Mucosa of stomach (tissue), 1 donor: ENCODE data around the gene GEN1.

Experiments
- H3K27me3 ChIP-seq: one replicate; pipeline ENCODE4 v1.7.0; 2013; ENCODE audit warnings: mild to moderate bottlenecking, low read length; ENCODE audit not compliant: control insufficient read depth, insufficient read depth
- H3K36me3 ChIP-seq: one replicate; pipeline ENCODE4 v1.7.0; 2013; ENCODE audit warnings: low read length; ENCODE audit not compliant: control insufficient read depth, insufficient read depth
- H3K4me1 ChIP-seq: one replicate; pipeline ENCODE4 v1.7.0; 2013; ENCODE audit warnings: mild to moderate bottlenecking, low read length; ENCODE audit not compliant: control insufficient read depth, insufficient read depth
- H3K4me3 ChIP-seq: one replicate; pipeline ENCODE4 v1.7.0; 2013; ENCODE audit warnings: low read length
- H3K9ac ChIP-seq: one replicate; pipeline ENCODE4 v1.7.0; 2013; ENCODE audit warnings: mild to moderate bottlenecking, low read length, moderate library complexity
- H3K9me3 ChIP-seq: one replicate; pipeline ENCODE4 v1.7.0; 2013; ENCODE audit warnings: mild to moderate bottlenecking, low read length, moderate library complexity; ENCODE audit not compliant: control insufficient read depth
- donor health status: Pancreatic carcinoma.

Gene GEN1

DNA sequence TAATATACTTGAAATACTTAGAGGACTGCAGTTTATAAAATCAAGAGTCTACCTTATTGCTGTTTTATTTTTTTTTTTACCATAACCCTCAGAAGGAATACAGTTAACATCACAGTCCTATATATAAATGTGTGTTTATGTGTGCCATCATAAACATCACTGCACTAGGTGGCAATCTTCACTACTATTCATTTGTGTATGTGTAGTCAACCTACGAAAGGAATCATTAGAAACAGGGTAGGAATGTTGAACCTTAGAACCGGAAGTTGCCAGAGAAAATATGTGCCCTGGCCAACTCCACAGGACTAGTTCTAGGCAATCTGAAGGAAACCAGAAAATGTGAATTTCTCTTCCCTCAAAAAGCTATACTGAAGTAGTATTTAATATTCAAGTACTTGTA lies 3.4 kb downstream of the GEN1 start:
- H3K4me3 ChIP-seq: no peak overlapping the region
- no peaks in the 10 kb centered on the region for H3K9me3 ChIP-seq
- H3K36me3 ChIP-seq: no peaks in the 10 kb centered on the region
- no peak overlapping the region for H3K9ac ChIP-seq
- H3K27me3 ChIP-seq: no peaks in the 10 kb centered on the region
- no peaks in the 10 kb centered on the region for H3K4me1 ChIP-seq

DNA sequence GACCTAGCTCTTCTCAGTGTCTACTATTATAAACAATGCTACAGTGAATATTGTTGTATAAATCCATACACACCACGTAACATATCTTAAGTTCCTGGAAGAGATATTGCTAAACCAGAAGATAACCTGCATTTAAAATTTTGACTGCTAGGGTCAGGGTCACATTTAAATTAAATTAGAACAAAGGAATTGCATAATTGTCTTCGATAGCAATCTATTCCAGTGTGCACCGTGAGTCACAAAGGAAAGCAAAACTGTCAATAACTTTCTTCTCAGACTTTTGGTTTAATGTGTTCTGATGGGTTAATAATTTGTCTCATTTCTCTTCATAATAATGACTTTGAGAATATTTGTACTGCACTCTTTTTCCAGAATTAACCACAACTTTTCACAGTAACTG lies 4.2 kb downstream of the GEN1 start:
- H3K27me3 ChIP-seq: no peaks in the 10 kb centered on the region
- H3K9me3 ChIP-seq: no peaks in the 10 kb centered on the region
- H3K4me1 ChIP-seq: no peaks in the 10 kb centered on the region
- H3K4me3 ChIP-seq: no peak overlapping the region
- no peaks in the 10 kb centered on the region for H3K36me3 ChIP-seq
- H3K9ac ChIP-seq: no peak overlapping the region

DNA sequence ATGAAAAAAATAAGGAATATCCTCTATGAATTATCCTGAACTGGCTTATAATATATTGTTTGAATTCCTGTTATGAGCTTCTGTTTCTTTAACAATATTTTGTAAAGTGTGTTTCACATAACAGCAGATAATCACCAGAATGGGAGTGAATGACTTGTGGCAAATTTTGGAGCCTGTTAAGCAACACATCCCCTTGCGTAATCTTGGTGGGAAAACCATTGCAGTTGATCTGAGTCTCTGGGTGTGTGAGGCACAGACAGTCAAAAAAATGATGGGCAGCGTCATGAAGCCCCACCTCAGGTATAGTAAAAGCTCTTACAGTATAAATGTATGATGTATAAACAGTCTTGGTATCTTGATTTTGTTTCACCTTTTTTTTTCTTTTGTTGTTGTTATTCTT lies 5.9 kb downstream of the GEN1 start:
- H3K4me3 ChIP-seq: no peak overlapping the region
- H3K9ac ChIP-seq: no peak overlapping the region
- no peaks in the 10 kb centered on the region for H3K27me3 ChIP-seq
- H3K36me3 ChIP-seq: no peaks in the 10 kb centered on the region
- no peaks in the 10 kb centered on the region for H3K9me3 ChIP-seq
- no peaks in the 10 kb centered on the region for H3K4me1 ChIP-seq

DNA sequence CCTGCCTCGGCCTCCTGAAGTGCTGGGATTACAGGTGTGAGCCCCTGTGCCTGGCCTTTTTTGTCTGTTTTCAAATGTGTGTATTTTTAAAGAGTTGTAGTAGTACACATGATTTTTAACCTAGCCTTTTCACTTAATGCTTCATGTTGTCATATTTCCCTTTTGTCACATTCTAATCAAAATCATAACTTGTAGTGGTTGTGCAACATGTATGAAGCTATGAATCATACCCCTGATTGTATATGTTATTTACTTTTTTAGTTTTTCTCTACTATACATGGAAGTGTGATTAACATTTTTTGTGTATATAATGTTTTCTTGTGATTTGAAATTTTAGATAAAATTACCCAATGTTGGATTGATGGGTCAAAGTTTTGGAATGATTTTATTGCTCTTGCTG lies 8.5 kb downstream of the GEN1 start:
- Histone ChIP-seq H3K9ac (no peak overlapping the region), H3K27me3 (no peaks in the 10 kb centered on the region), H3K36me3 (no peaks in the 10 kb centered on the region), H3K9me3 (no peaks in the 10 kb centered on the region), H3K4me3 (no peak overlapping the region), H3K4me1 (no peaks in the 10 kb centered on the region)

DNA sequence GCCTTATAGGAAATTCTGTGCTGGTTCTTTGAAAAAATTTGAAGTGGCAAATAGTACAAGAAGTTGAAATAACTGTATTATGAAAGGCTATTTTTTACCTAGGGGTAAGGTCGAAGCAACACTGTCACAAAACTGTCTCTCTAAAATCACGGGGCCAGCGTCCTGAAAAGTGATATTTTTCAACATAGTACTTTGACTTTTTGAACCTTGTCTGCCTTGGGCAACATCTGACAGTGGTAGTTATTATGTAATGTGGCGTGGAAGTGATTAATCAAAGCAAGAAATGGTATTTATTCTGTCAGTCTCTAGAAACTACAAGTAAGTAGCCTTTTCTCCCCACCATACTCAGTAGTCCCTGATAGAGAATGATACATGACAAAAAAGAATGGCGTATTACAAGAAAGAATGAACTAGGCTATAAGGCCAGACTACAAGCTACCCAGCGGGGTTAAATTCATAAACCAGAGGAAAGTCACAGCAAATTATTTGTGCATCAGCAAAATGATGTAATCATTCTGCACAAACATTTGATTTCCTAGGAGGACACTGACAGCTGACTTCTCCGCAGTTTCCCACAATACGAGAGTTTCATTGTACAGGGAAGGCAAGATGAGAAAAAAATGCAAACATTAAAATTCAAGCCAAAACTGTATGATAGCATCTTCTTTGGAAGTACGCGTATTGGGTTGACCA lies 9.8 kb downstream of the GEN1 start:
- Histone ChIP-seq H3K9ac (no peak overlapping the region), H3K9me3 (no peaks in the 10 kb centered on the region), H3K27me3 (no peaks in the 10 kb centered on the region), H3K4me3 (no peak overlapping the region), H3K36me3 (no peaks in the 10 kb centered on the region), H3K4me1 (no peaks in the 10 kb centered on the region)

DNA sequence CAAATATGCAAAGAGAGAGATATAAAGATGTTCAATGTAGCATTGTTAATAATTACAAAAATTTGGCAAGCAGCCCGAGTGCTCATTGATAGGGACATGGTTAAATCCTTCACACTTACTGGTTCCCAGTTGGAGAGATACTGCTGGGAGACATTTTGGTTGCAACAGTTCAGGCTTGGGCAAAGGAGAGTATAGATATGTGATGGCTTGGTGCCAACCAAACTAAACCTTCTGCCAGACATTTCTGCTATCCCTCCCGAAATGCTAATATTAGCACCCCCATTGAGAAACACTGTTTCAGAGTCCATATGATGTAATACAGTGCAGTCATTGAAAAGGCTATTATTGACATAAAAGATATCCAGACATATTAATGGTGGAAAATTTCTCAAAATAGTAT lies 11.5 kb downstream of the GEN1 start:
- Histone ChIP-seq H3K9me3 (no peaks in the 10 kb centered on the region), H3K9ac (no peak overlapping the region), H3K4me3 (no peak overlapping the region), H3K27me3 (no peaks in the 10 kb centered on the region), H3K4me1 (no peaks in the 10 kb centered on the region), H3K36me3 (no peaks in the 10 kb centered on the region)

DNA sequence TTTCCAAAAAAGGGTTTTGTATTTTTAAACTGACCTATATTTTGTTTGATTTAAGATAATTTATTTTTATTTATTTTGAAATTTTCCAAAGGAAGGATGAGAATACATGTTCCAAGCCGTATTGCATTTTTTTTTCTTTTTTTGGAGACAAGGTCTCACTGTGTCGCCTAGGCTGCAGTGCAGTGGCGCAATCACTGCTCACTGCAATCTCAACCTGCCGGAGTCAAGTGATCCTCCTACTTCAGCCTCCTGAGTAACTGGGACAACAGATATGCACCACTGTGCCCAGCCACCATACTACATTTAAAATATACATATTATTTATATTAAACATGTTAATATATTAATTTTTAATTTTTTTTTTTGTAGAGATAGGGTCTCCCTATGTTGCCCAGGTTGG lies 15.0 kb downstream of the GEN1 start:
- Histone ChIP-seq H3K9ac (no peak overlapping the region), H3K4me1 (no peaks in the 10 kb centered on the region), H3K27me3 (no peaks in the 10 kb centered on the region), H3K36me3 (no peaks in the 10 kb centered on the region), H3K4me3 (no peak overlapping the region), H3K9me3 (no peaks in the 10 kb centered on the region)

DNA sequence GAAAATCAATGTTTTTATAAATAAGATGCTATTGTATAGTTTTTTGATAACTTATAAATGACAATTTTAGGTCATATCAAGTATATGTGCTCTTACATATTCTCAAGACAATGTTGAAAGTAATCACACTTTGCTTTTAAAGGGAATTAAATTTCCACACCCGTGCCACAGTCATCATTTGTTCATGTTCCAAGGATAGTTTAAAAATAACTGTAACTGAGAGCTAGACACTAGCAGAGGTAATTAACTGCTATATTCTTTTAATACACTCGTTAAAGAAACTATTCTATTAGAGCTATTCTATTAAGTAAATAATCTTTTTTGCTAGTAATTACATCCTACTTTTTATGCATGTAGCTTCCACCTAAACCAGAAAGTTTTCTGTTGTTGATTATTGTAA lies 18.0 kb downstream of the GEN1 start:
- Histone ChIP-seq H3K9me3 (no peaks in the 10 kb centered on the region), H3K27me3 (no peaks in the 10 kb centered on the region), H3K9ac (no peak overlapping the region), H3K4me1 (no peaks in the 10 kb centered on the region), H3K36me3 (no peaks in the 10 kb centered on the region), H3K4me3 (no peak overlapping the region)

DNA sequence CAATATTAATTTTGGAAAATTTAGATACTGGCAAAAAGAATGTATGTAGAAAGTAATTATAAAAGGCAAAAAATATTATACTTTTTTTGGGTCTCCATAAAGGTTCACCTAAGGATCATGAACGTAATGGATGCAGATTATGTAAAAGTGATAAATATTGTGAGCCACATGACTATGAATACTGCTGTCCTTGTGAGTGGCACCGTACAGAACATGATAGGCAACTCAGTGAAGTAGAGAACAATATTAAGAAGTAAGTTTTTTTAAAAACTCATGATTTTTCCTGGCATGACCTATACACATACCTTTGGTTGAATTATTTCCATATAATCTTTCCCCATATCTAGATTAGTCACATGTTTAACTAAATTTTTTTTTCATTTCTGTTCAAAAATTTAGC lies 18.6 kb downstream of the GEN1 start:
- H3K9me3 ChIP-seq: no peaks in the 10 kb centered on the region
- no peaks in the 10 kb centered on the region for H3K36me3 ChIP-seq
- no peak overlapping the region for H3K4me3 ChIP-seq
- no peaks in the 10 kb centered on the region for H3K4me1 ChIP-seq
- no peaks in the 10 kb centered on the region for H3K27me3 ChIP-seq
- H3K9ac ChIP-seq: no peak overlapping the region

DNA sequence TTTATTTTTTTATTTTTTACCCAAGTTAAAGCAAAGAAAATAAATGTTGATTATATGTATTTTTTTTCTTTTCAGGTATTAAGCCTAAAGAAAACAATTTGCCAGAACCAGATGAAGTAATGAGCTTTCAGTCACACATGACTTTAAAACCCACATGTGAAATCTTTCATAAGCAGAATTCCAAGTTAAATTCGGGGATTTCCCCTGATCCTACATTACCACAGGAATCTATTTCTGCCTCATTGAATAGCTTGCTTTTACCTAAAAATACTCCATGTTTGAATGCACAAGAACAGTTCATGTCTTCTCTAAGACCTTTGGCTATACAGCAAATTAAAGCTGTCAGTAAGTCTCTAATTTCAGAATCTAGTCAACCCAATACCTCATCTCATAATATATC lies 26.6 kb downstream of the GEN1 start:
- no peaks in the 10 kb centered on the region for H3K36me3 ChIP-seq
- H3K9ac ChIP-seq: no peak overlapping the region
- H3K4me3 ChIP-seq: no peak overlapping the region

DNA sequence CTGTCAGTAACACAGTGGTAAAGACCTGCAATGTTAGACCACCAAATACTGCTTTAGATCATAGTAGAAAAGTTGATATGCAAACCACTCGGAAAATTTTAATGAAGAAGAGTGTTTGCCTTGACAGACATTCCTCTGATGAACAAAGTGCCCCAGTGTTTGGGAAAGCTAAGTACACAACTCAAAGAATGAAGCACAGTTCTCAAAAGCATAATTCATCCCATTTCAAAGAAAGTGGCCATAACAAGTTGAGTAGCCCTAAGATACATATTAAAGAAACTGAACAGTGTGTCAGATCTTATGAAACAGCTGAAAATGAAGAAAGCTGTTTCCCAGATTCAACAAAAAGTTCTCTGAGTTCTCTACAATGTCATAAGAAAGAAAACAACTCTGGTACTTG lies 27.5 kb downstream of the GEN1 start:
- H3K27me3 ChIP-seq: no peaks in the 10 kb centered on the region
- H3K9me3 ChIP-seq: no peaks in the 10 kb centered on the region
- H3K36me3 ChIP-seq: no peaks in the 10 kb centered on the region
- no peaks in the 10 kb centered on the region for H3K4me1 ChIP-seq
- no peak overlapping the region for H3K9ac ChIP-seq
- no peak overlapping the region for H3K4me3 ChIP-seq

More for the DNA sequence above, 26.6 kb downstream of the GEN1 start:
- H3K27me3 ChIP-seq: no peaks in the 10 kb centered on the region
- no peaks in the 10 kb centered on the region for H3K9me3 ChIP-seq
- no peaks in the 10 kb centered on the region for H3K4me1 ChIP-seq

DNA sequence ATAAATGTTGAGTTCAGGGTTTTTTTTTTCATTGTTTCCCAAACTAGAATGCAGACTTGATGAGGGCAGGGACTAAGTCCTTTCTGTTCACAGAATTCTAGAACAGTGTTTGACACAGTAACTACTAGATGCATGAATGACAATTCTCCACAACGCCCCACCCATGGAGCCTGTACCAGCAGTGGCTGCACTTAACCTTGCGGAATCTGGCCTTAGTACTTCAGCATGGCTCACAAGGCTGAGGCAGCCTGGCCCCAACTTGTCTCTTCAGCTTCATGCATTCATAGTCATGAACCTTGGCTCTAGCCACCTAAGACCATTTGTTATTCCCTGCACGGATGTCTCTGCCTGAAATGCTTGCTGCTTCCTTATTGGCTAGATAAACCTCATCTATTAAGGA lies 32.8 kb downstream of the GEN1 start:
- Histone ChIP-seq H3K9me3 (no peaks in the 10 kb centered on the region), H3K36me3 (no peaks in the 10 kb centered on the region), H3K4me3 (no peak overlapping the region), H3K9ac (no peak overlapping the region), H3K4me1 (no peaks in the 10 kb centered on the region), H3K27me3 (no peaks in the 10 kb centered on the region)

DNA sequence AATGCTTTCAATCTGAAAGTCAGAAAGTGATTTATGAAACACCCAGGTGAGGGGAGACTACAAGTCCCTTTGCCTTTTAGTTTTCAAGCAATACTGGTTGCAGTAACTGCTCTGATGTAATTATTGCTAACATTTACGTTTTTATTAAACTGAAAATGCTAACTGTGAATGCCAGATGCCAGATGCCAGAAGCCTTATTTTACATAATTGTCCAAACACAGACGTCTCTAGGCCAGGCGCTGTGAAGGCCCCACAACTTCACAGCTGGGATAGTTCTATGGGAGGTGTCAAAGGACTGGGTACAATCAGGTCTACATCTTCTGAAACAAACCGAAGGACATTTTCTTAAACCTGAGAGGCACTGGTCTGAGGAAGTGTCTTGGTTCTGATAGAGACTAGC lies 34.8 kb downstream of the GEN1 start:
- Histone ChIP-seq H3K4me3 (no peak overlapping the region), H3K4me1 (no peaks in the 10 kb centered on the region), H3K27me3 (no peaks in the 10 kb centered on the region)

More for the DNA sequence above, 34.8 kb downstream of the GEN1 start:
- Histone ChIP-seq H3K9ac (no peak overlapping the region), H3K9me3 (no peaks in the 10 kb centered on the region), H3K36me3 (no peaks in the 10 kb centered on the region)
